PC-9 (cell line): Measurements from ENCODE around the gene GALNT2. TPM values are rescaled to one million over a fixed set of nuclear protein-coding genes. Genes with fewer than 3 reads are reported as not detected.

Experiments
- BruUV-seq: library from RNA; stranded (reverse); fragments of 400-500 nt; replicated peaks from 2 replicates; lab custom pipeline; 2021; lab: Mats Ljungman, UMichigan
- CTCF ChIA-PET: fragments of 300-600 bp; sonication (Branson Sonifier 250); formaldehyde crosslinking; loops from one replicate; lab custom pipeline; 2022; ENCODE audit warnings: antibody characterized with exemption; lab: Charles Lee
- POLR2A ChIA-PET: fragments of 300-600 bp; sonication (Branson Sonifier 250); formaldehyde crosslinking; loops from one replicate; lab custom pipeline; 2022; ENCODE audit warnings: antibody characterized with exemption; ENCODE audit not compliant: unreplicated experiment; lab: Charles Lee
- DNase-seq, 2 experiments: peaks; one replicate each; pipeline versions ENCODE4 v3.0.0 to v3.0.0-alpha.2; 2015 to 2022; ENCODE audit warnings: mixed read lengths in 1 of 2
- H2AFZ ChIP-seq: fragments of 200-600 bp; sonication (generic); 2 replicates; pipeline ENCODE4 v1.8.1; 2017; ENCODE audit warnings: antibody characterized with exemption
- H3F3A ChIP-seq: fragments of 200-600 bp; sonication (generic); 2 replicates; pipeline ENCODE4 v1.8.1; 2017; ENCODE audit warnings: antibody characterized with exemption, mild to moderate bottlenecking, low read depth; ENCODE audit not compliant: insufficient read depth
- H3K27ac ChIP-seq: fragments of 200-600 bp; sonication (generic); 2 replicates; pipeline ENCODE4 v1.6.1; 2016; ENCODE audit warnings: mixed run types
- H3K27me3 ChIP-seq: fragments of 200-600 bp; sonication (generic); 2 replicates; pipeline ENCODE4 v1.6.1; 2016; ENCODE audit warnings: low read depth, mixed run types; ENCODE audit not compliant: insufficient read depth
- H3K36me3 ChIP-seq: fragments of 200-600 bp; sonication (generic); 2 replicates; pipeline ENCODE4 v1.6.1; 2016; ENCODE audit warnings: low read depth, mixed run types
- H3K4me1 ChIP-seq: fragments of 200-600 bp; sonication (generic); replicated peaks from 2 replicates; pipeline ENCODE4 v1.6.1; 2016; ENCODE audit warnings: mixed run types; ENCODE audit not compliant: insufficient read depth
- H3K4me2 ChIP-seq: fragments of 200-600 bp; sonication (generic); 2 replicates; pipeline ENCODE4 v1.6.1; 2017; ENCODE audit warnings: mixed run types
- H3K4me3 ChIP-seq: fragments of 200-600 bp; sonication (generic); 2 replicates; pipeline ENCODE4 v1.6.1; 2016; ENCODE audit warnings: mixed run types
- H3K79me2 ChIP-seq: fragments of 200-600 bp; sonication (generic); 2 replicates; pipeline ENCODE4 v1.6.1; 2017; ENCODE audit warnings: low read depth, mixed run types
- H3K9me2 ChIP-seq: fragments of 200-600 bp; sonication (generic); 2 replicates; pipeline ENCODE4 v1.8.1; 2017; ENCODE audit warnings: mild to moderate bottlenecking; ENCODE audit not compliant: insufficient read depth
- H3K9me3 ChIP-seq: fragments of 200-600 bp; sonication (generic); 2 replicates; pipeline ENCODE4 v1.8.1; 2016; ENCODE audit warnings: low read depth; ENCODE audit not compliant: insufficient read depth
- H4K20me1 ChIP-seq: fragments of 200-600 bp; sonication (generic); 2 replicates; pipeline ENCODE4 v1.8.1; 2017; ENCODE audit not compliant: insufficient read depth
- CTCF ChIP-seq: fragments of 200-600 bp; sonication (generic); conservative IDR thresholded peaks from 2 replicates; pipeline ENCODE4 v1.6.1; 2017; ENCODE audit warnings: mixed run types, antibody characterized with exemption, mild to moderate bottlenecking, moderate library complexity
- EZH2 ChIP-seq: fragments of 200-600 bp; sonication (generic); IDR thresholded peaks from 2 replicates; pipeline ENCODE4 v1.8.0; 2017; ENCODE audit warnings: antibody characterized with exemption, low read depth
- intact Hi-C: fragments of 100-400 bp; cut with micrococcal nuclease; formaldehyde crosslinking; loops from one replicate; pipeline ENCODE4 v1.10.0; 2022; ENCODE audit not compliant: unreplicated experiment
- total RNA-seq: library from RNA; stranded (reverse); gene quantifications from 2 replicates; pipeline ENCODE4 v1.2.3, GENCODE V29; 2021

GALNT2 gene
- total RNA-seq, 1 experiment from 2014 or later, result 121 TPM

DNA sequence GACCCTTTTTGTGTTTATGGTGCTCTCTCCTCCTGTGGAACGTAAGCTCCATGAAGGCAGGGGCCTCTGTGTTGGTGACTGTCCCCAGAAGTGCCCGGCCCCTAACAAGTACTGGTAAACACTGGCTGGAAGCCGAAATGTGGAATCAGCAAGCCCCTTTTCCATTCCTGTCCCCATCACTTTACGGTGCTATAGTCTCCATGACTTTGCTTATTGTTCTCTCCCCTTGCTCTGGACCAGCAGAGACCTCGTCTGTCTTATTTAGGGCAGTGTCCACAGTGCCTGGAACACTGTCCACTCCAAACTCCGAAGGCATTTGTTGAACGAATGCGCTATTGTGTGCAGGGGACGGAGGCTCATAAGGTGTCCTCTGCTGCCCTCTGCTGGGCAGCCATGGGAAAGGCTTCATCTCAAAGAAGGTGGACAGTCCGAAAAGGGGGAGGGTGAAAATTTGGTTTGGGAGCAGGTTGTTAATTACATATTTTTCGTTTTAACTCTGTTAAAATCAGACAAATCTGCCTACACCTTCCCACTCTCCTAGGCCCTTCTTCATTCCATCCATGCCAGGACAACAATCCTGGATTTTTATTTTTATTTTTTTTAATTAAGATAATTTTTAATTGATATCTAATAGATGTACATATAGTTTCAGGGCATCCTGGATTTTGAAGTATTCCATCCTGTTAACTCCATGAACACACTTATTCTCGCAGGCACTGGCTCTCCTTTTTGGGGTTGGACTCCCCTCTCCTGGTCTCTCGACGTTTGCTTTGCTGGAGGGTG is 243.5 kb downstream of the GALNT2 start:
- Histone ChIP-seq H2AFZ (no peak overlapping the region), H3K79me2 (no peaks in the 10 kb centered on the region), H4K20me1 (no peaks in the 10 kb centered on the region), H3K36me3 (no peaks in the 10 kb centered on the region), H3K9me2 (no peaks in the 10 kb centered on the region), H3K4me3 (no peak overlapping the region), H3F3A (peaks cover 11% of the 10 kb centered on the region; the same call in 1 of the 2 replicates), H3K4me2 (no peak overlapping the region), H3K27me3 (peaks cover 14% of the 10 kb centered on the region; the same call in 1 of the 2 replicates), H3K27ac (no peak overlapping the region), H3K9me3 (no peaks in the 10 kb centered on the region), H3K4me1 (peaks cover 20% of the 10 kb centered on the region)
- TF ChIP-seq EZH2, result no peak
- peak; percentile 94 for TF ChIP-seq CTCF
- DNase-seq, result peak; percentile 46 to 69
- no TSS peak for BruUV-seq
- ChIA-PET POLR2A (no interaction called here), CTCF (no interaction called here)
- intact Hi-C loops, result loop anchor here (1.0 to 10.0 kb wide), 5 partner anchors 528 to 1052 kb away; partner anchors contain the start of gene NUP133

DNA sequence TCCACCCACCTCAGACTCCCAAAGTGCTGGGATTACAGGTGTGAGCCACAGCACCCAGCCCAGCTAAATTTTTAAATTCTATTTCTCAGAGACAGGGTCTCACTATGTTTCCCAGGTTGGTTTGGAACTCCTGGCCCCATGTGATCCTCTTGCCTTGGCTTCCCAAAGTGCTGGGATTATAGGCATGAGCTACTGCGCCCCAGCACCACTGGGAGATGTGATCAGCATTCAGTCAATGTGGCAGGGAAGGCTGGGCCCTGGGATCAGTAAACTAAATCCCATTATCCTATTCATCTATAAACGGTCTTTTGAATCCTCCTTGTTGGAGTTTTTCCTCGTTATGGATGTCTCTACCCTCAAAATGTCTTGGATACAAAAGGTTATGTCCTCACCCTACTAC is 245.6 kb downstream of the GALNT2 start:
- Histone ChIP-seq H3K79me2 (no peaks in the 10 kb centered on the region), H3K4me3 (no peak overlapping the region), H3K9me2 (no peaks in the 10 kb centered on the region), H3K4me2 (no peak overlapping the region), H2AFZ (no peak overlapping the region), H3K9me3 (no peaks in the 10 kb centered on the region), H3F3A (peaks cover 3% of the 10 kb centered on the region; the same call in 1 of the 2 replicates), H3K27ac (no peak overlapping the region), H3K36me3 (no peaks in the 10 kb centered on the region), H4K20me1 (no peaks in the 10 kb centered on the region), H3K27me3 (peaks cover 25% of the 10 kb centered on the region), H3K4me1 (peaks cover 8% of the 10 kb centered on the region)
- POLR2A ChIA-PET, result no interaction called here
- no peak for DNase-seq
- CTCF ChIA-PET, result no interaction called here
- TF ChIP-seq CTCF (no peak), EZH2 (no peak)
- intact Hi-C loops, result loop anchor here (5.0 to 10.0 kb wide), 3 partner anchors 530 to 808 kb away; partner anchors contain the start of gene NUP133
- no TSS peak for BruUV-seq

DNA sequence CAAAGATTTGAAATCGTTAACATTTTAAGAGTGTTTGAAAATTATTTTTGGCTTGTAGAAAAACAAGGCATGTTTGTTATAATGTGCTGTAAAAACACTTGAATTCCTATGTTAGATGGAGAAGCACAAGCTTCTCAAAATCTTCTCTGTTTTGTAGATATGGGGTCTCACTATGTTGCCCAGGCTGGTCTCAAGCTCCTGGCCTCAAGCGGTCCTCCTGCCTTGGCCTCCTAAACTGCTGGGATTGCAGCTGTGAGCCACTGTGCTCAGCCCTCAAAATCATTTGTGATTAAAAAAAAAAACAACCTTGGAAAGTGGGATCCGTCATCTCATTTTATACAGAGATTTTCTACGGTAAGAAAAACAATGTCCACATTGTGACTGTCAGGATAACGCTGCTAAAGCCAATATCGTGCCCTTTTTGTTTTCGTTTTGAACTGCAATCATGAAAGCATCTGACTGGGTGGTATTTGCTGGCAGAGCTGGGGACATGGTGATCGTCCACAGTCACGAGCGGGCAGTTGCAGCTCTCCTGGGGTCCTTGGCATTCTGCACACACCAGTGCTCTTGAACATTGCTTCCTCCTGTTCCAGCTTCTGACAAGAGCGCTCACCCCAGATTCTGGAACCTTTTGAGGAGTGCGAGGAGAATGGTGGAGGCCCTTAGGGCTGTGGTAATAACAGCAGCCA is 246.6 kb downstream of the GALNT2 start:
- Histone ChIP-seq H3K9me2 (no peaks in the 10 kb centered on the region), H3K27ac (no peak overlapping the region), H2AFZ (no peak overlapping the region), H3K79me2 (no peaks in the 10 kb centered on the region), H3K4me3 (no peak overlapping the region), H4K20me1 (no peaks in the 10 kb centered on the region), H3K9me3 (no peaks in the 10 kb centered on the region), H3K27me3 (peaks cover 30% of the 10 kb centered on the region), H3K36me3 (no peaks in the 10 kb centered on the region), H3K4me1 (peaks cover 1% of the 10 kb centered on the region; the same call in 1 of the 2 replicates), H3K4me2 (no peak overlapping the region), H3F3A (no peaks in the 10 kb centered on the region)
- BruUV-seq, result no TSS peak
- no peak for DNase-seq
- intact Hi-C loops, result loop anchor here (5.0 to 10.0 kb wide), 3 partner anchors 531 to 809 kb away; partner anchors contain the start of gene NUP133
- TF ChIP-seq EZH2, result no peak
- TF ChIP-seq CTCF, result no peak
- ChIA-PET CTCF (no interaction called here), POLR2A (no interaction called here)
